ENCODE data around the gene OSBPL2. TPM values are rescaled to one million over a fixed set of nuclear protein-coding genes. Genes with fewer than 3 reads are reported as not detected.

Gene OSBPL2
- total RNA-seq, 1 experiment from 2014 or later = 36.9 TPM

DNA sequence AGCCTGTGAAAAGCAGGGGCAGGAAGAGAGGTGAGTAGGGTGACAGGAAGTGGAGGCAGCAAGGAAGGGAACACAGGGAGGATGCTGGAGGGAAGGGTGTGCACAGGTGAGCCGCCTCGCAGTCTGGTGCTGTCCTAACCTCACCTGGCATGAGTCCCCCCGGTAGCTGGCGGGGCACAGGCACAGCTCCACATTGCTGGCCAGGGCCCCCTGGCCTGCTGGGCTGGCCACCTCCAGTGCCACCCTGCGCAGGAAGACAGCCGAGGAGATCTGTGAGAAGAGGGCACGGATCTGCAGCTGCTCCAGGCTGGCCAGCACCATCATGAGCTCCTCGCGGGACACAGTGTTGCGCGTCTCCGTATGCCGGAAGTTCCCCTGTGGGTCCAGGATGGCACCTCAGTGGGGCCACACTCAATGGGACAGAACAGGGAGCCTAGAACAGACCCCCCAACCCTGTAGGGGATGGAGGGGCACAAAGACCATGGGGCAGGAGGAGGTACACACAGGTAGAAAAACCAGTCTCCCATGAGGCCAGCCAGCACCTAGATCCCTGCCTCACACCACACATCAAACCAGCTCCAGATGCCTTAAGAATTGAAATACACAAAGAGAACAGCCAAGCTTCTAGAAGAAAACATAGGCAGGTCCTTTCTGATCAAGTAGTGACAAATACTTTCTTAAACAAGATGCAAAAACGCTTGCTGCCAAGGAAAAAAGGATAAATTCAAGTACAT, 87.0 kb downstream of the OSBPL2 start:
- Histone ChIP-seq H3K9ac (ENCODE audit: low read length) (no peak overlapping the region), H3K36me3 (ENCODE audit: control insufficient read depth in 1 of 2, insufficient read depth in 2 of 2, low read length in 2 of 2) (peaks cover 8 to 43% of the 10 kb centered on the region in 2 experiments; a peak in 3 of 4 replicates), H3K27me3 (ENCODE audit: insufficient read depth, low read length) (no peaks in the 10 kb centered on the region), H3K27ac (ENCODE audit: low read depth, low read length) (no peak overlapping the region; the same call in 1 of the 2 replicates), H3K4me2 (ENCODE audit: low read length) (no peak overlapping the region), H3K9me3 (ENCODE audit: control insufficient read depth in 1 of 2, insufficient read depth in 1 of 2, low read depth in 1 of 2, low read length in 2 of 2) (no peaks in the 10 kb centered on the region), H3K4me3 (replicated peaks in 1 of 2; ENCODE audit: low read depth in 1 of 2, low read length in 2 of 2) (no peak overlapping the region), H3K9me2 (ENCODE audit: insufficient read depth) (no peaks in the 10 kb centered on the region), H2AFZ (ENCODE audit: low read depth, low read length, poor library complexity, severe bottlenecking) (no peak overlapping the region), H4K20me1 (ENCODE audit: insufficient read depth) (no peaks in the 10 kb centered on the region), H3K79me2 (ENCODE audit: insufficient read depth, low read length) (no peaks in the 10 kb centered on the region), H3K4me1 (ENCODE audit: control insufficient read depth in 1 of 2, insufficient read depth in 2 of 2, low read length in 2 of 2) (peaks cover 0 to 5% of the 10 kb centered on the region in 2 experiments; a peak in 1 of 4 replicates)
- CTCF ChIA-PET = no interaction called here
- intact Hi-C loops (cut with micrococcal nuclease) = no loop called here
- TF ChIP-seq CEBPB (IDR thresholded peaks at IDR 0.05; ENCODE audit: low read depth) = no peak
- TF ChIP-seq TCF7L2 (IDR thresholded peaks at IDR 0.05; ENCODE audit: borderline replicate concordance, extremely low read depth, insufficient read depth, insufficient read length) = no peak
- TF ChIP-seq, protein P1, sequence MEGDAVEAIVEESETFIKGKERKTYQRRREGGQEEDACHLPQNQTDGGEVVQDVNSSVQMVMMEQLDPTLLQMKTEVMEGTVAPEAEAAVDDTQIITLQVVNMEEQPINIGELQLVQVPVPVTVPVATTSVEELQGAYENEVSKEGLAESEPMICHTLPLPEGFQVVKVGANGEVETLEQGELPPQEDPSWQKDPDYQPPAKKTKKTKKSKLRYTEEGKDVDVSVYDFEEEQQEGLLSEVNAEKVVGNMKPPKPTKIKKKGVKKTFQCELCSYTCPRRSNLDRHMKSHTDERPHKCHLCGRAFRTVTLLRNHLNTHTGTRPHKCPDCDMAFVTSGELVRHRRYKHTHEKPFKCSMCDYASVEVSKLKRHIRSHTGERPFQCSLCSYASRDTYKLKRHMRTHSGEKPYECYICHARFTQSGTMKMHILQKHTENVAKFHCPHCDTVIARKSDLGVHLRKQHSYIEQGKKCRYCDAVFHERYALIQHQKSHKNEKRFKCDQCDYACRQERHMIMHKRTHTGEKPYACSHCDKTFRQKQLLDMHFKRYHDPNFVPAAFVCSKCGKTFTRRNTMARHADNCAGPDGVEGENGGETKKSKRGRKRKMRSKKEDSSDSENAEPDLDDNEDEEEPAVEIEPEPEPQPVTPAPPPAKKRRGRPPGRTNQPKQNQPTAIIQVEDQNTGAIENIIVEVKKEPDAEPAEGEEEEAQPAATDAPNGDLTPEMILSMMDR (IDR thresholded peaks at IDR 0.05 in 2 of 3, conservative IDR thresholded peaks at IDR 0.05 in 1 of 3; ENCODE audit: borderline replicate concordance in 1 of 3, insufficient read depth in 1 of 3, low read depth in 2 of 3, low read length in 2 of 3) = no peak
- TF ChIP-seq ZFX (IDR thresholded peaks at IDR 0.05) = no peak
- TF ChIP-seq FOSL1 (IDR thresholded peaks at IDR 0.05; ENCODE audit: low read depth) = no peak
- TF ChIP-seq, protein P2, sequence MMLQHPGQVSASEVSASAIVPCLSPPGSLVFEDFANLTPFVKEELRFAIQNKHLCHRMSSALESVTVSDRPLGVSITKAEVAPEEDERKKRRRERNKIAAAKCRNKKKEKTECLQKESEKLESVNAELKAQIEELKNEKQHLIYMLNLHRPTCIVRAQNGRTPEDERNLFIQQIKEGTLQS (IDR thresholded peaks at IDR 0.05) = no peak
- TF ChIP-seq EZH2phosphoT487 (IDR thresholded peaks at IDR 0.05; ENCODE audit: borderline replicate concordance) = no peak
- TF ChIP-seq ZNF274 (IDR thresholded peaks at IDR 0.05; ENCODE audit: low read depth, low read length) = no peak
- TF ChIP-seq POLR2A (IDR thresholded peaks at IDR 0.05; ENCODE audit: borderline replicate concordance, extremely low read depth, insufficient read depth, insufficient read length) = no peak
- TF ChIP-seq, protein P3, sequence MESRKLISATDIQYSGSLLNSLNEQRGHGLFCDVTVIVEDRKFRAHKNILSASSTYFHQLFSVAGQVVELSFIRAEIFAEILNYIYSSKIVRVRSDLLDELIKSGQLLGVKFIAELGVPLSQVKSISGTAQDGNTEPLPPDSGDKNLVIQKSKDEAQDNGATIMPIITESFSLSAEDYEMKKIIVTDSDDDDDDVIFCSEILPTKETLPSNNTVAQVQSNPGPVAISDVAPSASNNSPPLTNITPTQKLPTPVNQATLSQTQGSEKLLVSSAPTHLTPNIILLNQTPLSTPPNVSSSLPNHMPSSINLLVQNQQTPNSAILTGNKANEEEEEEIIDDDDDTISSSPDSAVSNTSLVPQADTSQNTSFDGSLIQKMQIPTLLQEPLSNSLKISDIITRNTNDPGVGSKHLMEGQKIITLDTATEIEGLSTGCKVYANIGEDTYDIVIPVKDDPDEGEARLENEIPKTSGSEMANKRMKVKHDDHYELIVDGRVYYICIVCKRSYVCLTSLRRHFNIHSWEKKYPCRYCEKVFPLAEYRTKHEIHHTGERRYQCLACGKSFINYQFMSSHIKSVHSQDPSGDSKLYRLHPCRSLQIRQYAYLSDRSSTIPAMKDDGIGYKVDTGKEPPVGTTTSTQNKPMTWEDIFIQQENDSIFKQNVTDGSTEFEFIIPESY (IDR thresholded peaks at IDR 0.05; ENCODE audit: extremely low read depth, insufficient replicate concordance, low read length) = no peak
- TF ChIP-seq EGR1 (IDR thresholded peaks at IDR 0.05; ENCODE audit: low read depth) = no peak
- POLR2A ChIA-PET = no interaction called here
- no peak for DNase-seq (ENCODE audit: low read depth, low spot score)
- RAD21 ChIA-PET (ENCODE audit: low non-redundant PET in 1 of 2, low total read pairs in 2 of 2, uncharacterized antibody in 2 of 2, unreplicated experiment in 2 of 2) = no interaction called here
- ATAC-seq = no peak
- no TSS peak for BruUV-seq (replicated peaks)

Data from HCT116 (cell line).